ENCODE measurements around the gene TTK.

Gene TTK

GRCh38 chr6:80004173-80005072, at the start of gene TTK:
TTK (plus strand) TSS chr6:80004649; CDS start chr6:80005844, 1,195 bp downstream.
- DNase-seq: peak; percentile 42

GRCh38 chr6:79954849-79955248, 49.6 kb upstream of the TTK start:
- no peak for DNase-seq

- DNase-seq: no peak
These were observed 39.8 kb upstream of the TTK start for GRCh38 chr6:79964607-79965081.

GRCh38 chr6:79967178-79967577, 37.3 kb upstream of the TTK start:
- no peak for DNase-seq

- no peak for DNase-seq
These were observed 34.7 kb upstream of the TTK start for GRCh38 chr6:79969784-79970183.

- DNase-seq: no peak
These were observed 33.3 kb upstream of the TTK start for GRCh38 chr6:79971193-79971592.

- DNase-seq: no peak
These were observed 22.8 kb upstream of the TTK start for GRCh38 chr6:79981652-79982051.

GRCh38 chr6:79984261-79984660, 20.2 kb upstream of the TTK start:
- DNase-seq: no peak

- no peak for DNase-seq
These were observed 19.3 kb upstream of the TTK start for GRCh38 chr6:79985128-79985527.

- DNase-seq: no peak
These were observed 14.8 kb upstream of the TTK start for GRCh38 chr6:79989641-79990040.

GRCh38 chr6:79993012-79993910, 11.2 kb upstream of the TTK start:
- DNase-seq: no peak

GRCh38 chr6:79993911-79994309, 10.5 kb upstream of the TTK start:
- no peak for DNase-seq

- no peak for DNase-seq
These were observed 6.7 kb upstream of the TTK start for GRCh38 chr6:79997728-79998127.

GRCh38 chr6:80001337-80001736, 3.1 kb upstream of the TTK start:
- no peak for DNase-seq

- DNase-seq: no peak
These were observed 650 bp upstream of the TTK start for GRCh38 chr6:80003826-80004172.

- no peak for DNase-seq
These were observed 957 bp downstream of the TTK start for GRCh38 chr6:80005406-80005805.

GRCh38 chr6:80006541-80006940, 2.1 kb downstream of the TTK start:
- no peak for DNase-seq

GRCh38 chr6:80009531-80009930, 5.1 kb downstream of the TTK start:
- no peak for DNase-seq

GRCh38 chr6:80010288-80010687, 5.8 kb downstream of the TTK start:
- no peak for DNase-seq

GRCh38 chr6:80015839-80016435, 11.5 kb downstream of the TTK start:
- no peak for DNase-seq

GRCh38 chr6:80020381-80021120, 16.1 kb downstream of the TTK start:
- DNase-seq: no peak

GRCh38 chr6:80021131-80021530, 16.7 kb downstream of the TTK start:
- DNase-seq: no peak

GRCh38 chr6:80021591-80021990, 17.1 kb downstream of the TTK start:
- no peak for DNase-seq

All from 8988T (cell line).